B cell (primary cell): ENCODE data around the gene HPGD.

Experiments
- CTCF ChIP-seq: fragments of 200-600 bp; IDR thresholded peaks from one replicate; pipeline ENCODE4 v1.8.0; 2022; ENCODE audit warnings: antibody characterized with exemption, mild to moderate bottlenecking
- EZH2 ChIP-seq: IDR thresholded peaks from 2 replicates; pipeline ENCODE4 v1.6.1; 2012; ENCODE audit warnings: borderline replicate concordance, low read depth, mild to moderate bottlenecking, moderate library complexity, low read length; ENCODE audit not compliant: insufficient read depth, poor library complexity, severe bottlenecking

GRCh38 chr4:174505892-174506291, 16.4 kb downstream of the HPGD start:
- TF ChIP-seq CTCF (no peak), EZH2 (no peak)
